IPS-15b (cell line): ENCODE results near the gene PAPSS1.
"Not testable (repeated sequence)": the region's sequence is repeated elsewhere in the genome, so short reads cannot be mapped to it uniquely, and the experiment has no call there.

ENCODE experiments used
- H3K27me3 ChIP-seq: one replicate; pipeline ENCODE4 v1.6.1; 2013; ENCODE audit warnings: low read length; ENCODE audit not compliant: control insufficient read depth, insufficient read depth
- H3K36me3 ChIP-seq: one replicate; pipeline ENCODE4 v1.6.1; 2013; ENCODE audit warnings: low read length; ENCODE audit not compliant: control insufficient read depth, insufficient read depth
- H3K4me1 ChIP-seq: one replicate; pipeline ENCODE4 v1.6.1; 2013; ENCODE audit warnings: mild to moderate bottlenecking, low read length; ENCODE audit not compliant: control insufficient read depth, insufficient read depth
- H3K4me3 ChIP-seq: one replicate; pipeline ENCODE4 v1.5.1; 2013; ENCODE audit warnings: low read depth, low read length
- H3K9ac ChIP-seq: one replicate; pipeline ENCODE4 v1.6.1; 2013; ENCODE audit warnings: low read depth, mild to moderate bottlenecking, low read length
- H3K9me3 ChIP-seq: one replicate; pipeline ENCODE4 v1.6.1; 2013; ENCODE audit warnings: mild to moderate bottlenecking, low read length; ENCODE audit not compliant: control insufficient read depth, insufficient read depth

The PAPSS1 gene

DNA sequence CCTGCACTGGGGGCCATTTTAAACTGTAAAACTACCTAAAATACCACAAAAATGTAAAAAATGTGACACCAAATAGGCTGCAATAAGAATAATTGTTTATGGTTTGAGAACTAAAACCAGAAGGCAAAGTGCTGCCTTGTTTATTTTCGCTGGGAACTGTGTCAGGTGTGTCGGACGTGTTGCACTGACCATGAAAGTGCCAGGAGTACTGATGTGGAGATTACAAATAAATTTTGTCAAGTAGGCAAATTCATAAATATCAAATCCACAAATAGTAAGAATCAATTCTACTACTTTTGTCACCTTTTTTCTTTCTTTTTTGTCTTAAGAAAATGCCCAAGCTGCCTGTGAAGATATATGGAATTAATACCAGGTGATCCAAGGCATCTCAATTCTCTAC, 37.7 kb downstream of the PAPSS1 start:
- H3K36me3 ChIP-seq = peaks cover 9% of the 10 kb centered on the region
- no peak overlapping the region for H3K9ac ChIP-seq
- no peaks in the 10 kb centered on the region for H3K9me3 ChIP-seq
- H3K4me3 ChIP-seq = no peak overlapping the region
- peaks cover 4% of the 10 kb centered on the region for H3K4me1 ChIP-seq
- H3K27me3 ChIP-seq = no peaks in the 10 kb centered on the region

DNA sequence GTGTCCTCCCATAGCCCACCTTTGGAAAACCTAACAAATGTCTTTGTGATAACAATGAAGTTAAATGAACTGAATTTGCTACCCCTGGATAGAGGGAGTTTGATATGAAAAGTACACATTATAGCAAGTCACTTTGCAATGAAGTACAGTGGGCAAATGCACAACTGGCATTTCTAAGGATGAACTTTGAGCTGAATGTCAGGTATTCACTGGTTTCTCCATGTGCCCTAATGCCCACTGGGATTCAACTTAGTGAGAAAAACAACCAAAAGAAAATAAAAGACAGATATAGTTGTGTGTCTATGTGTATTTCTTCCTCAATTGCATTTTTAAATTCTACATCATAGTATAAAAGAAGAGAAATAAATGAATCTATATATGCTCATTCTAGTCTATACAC, 51.0 kb downstream of the PAPSS1 start:
- Histone ChIP-seq H3K36me3 (no peaks in the 10 kb centered on the region), H3K4me1 (no peaks in the 10 kb centered on the region), H3K27me3 (no peaks in the 10 kb centered on the region), H3K9me3 (no peaks in the 10 kb centered on the region), H3K4me3 (no peak overlapping the region), H3K9ac (no peak overlapping the region)

DNA sequence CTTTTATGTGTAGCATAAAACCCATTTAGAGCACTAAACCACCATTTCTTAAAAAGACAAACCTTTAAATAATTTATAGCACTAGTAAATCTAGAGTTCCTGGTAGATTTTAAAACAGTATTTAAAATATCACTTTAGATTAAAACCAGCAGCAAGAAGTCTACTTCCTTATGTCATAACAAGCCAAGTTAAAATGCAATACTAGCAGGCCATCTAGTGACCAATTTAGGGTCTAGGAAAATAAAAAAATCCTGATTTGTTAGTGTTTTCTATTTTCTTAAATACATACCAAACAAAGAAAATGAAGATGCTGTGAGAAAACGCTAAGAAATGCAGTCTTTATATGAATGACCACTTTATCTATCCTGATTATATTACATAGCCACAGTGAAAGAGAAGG, 53.9 kb downstream of the PAPSS1 start:
- no peaks in the 10 kb centered on the region for H3K9me3 ChIP-seq
- H3K4me3 ChIP-seq = no peak overlapping the region
- H3K27me3 ChIP-seq = no peaks in the 10 kb centered on the region
- no peaks in the 10 kb centered on the region for H3K36me3 ChIP-seq
- no peak overlapping the region for H3K9ac ChIP-seq
- no peaks in the 10 kb centered on the region for H3K4me1 ChIP-seq

DNA sequence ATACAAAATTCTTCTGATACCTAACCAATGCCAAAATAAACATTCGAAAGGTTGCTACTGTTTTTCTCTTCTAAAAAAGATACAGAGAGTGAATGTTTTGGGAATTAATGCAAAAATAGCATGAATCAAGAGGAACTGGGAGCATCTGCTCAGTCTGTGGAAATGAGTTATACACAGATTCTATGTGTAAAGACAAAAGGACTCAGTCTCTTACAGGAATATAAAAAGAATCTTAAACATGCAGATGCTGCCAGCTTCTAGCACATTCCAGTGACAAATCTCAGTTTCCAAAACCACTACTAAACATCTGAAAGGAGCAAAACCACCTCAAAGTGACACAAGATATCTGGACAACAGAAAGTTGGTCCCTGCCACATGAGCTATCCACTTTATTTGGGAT, 55.0 kb downstream of the PAPSS1 start:
- Histone ChIP-seq H3K4me3 (no peak overlapping the region), H3K27me3 (no peaks in the 10 kb centered on the region), H3K9ac (no peak overlapping the region)

DNA sequence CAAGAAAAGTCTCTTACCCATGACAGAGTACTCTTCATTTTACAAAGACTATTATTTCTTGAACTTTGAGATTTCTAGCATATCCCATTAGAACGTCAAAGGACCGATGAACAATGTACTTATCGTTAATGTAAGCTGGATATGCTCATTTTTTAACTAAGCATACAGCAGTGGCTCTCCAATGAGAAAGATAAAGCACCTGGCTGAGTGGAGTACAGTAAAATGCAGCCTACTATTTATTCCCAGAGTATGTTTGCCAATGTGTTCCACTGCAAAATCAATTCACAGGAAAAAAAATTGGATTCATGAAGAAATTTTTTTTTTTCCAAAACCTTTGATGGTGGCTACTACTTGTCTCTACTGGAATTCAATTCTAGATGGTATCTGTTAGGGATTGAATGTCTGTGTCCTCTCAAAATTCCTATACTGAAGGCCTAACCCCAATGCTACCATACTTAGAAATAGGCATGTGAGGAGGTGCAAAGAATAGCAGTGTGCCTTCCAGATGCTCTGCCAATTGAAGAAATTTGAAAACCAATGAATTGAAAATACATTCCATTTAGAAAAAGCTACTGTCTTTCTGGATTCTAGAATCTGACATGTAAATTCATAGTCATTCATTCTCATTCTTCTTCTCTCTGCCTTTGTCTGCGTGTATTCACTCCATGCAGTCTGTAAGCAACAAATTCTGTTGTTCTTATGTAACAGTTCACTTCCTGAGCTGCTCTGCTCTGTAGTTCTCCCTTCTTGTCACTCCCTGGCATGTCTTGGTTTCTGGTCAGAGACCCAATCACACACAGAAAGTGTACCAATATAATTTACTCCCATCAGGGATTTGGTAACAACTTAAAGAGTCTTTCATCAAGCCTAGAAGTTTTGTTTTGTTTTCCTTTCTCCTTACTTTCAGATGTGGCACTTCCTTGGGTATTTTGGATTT, 61.4 kb downstream of the PAPSS1 start:
- no peaks in the 10 kb centered on the region for H3K9me3 ChIP-seq
- no peaks in the 10 kb centered on the region for H3K27me3 ChIP-seq
- no peak overlapping the region for H3K9ac ChIP-seq
- no peak overlapping the region for H3K4me3 ChIP-seq
- no peaks in the 10 kb centered on the region for H3K4me1 ChIP-seq
- H3K36me3 ChIP-seq = no peaks in the 10 kb centered on the region

More for the DNA sequence above, 55.0 kb downstream of the PAPSS1 start:
- Histone ChIP-seq H3K9me3 (no peaks in the 10 kb centered on the region), H3K36me3 (no peaks in the 10 kb centered on the region), H3K4me1 (no peaks in the 10 kb centered on the region)

- Histone ChIP-seq H3K36me3 (no peaks in the 10 kb centered on the region), H3K9ac (no peak overlapping the region), H3K9me3 (no peaks in the 10 kb centered on the region), H3K4me1 (no peaks in the 10 kb centered on the region), H3K27me3 (no peaks in the 10 kb centered on the region), H3K4me3 (no peak overlapping the region)
Measured at GRCh38 chr4:107655289-107655688, 64.7 kb downstream of the PAPSS1 start.

- Histone ChIP-seq H3K4me3 (no peak overlapping the region), H3K36me3 (no peaks in the 10 kb centered on the region), H3K9ac (no peak overlapping the region), H3K27me3 (no peaks in the 10 kb centered on the region), H3K9me3 (no peaks in the 10 kb centered on the region), H3K4me1 (peaks cover under 1% of the 10 kb centered on the region)
Measured at GRCh38 chr4:107654694-107655093, 65.3 kb downstream of the PAPSS1 start.

GRCh38 chr4:107651408-107651807, 68.6 kb downstream of the PAPSS1 start:
- H3K36me3 ChIP-seq, H3K27me3 ChIP-seq, H3K9me3 ChIP-seq, H3K4me3 ChIP-seq, H3K9ac ChIP-seq: not testable (repeated sequence)
- H3K4me1 ChIP-seq = peaks cover 13% of the 10 kb centered on the region

GRCh38 chr4:107650251-107650650, 69.8 kb downstream of the PAPSS1 start:
- Histone ChIP-seq H3K36me3 (no peaks in the 10 kb centered on the region), H3K4me3 (no peak overlapping the region), H3K27me3 (no peaks in the 10 kb centered on the region), H3K9ac (no peak overlapping the region), H3K9me3 (no peaks in the 10 kb centered on the region), H3K4me1 (peaks cover 13% of the 10 kb centered on the region)

GRCh38 chr4:107648178-107648991, 71.6 kb downstream of the PAPSS1 start:
- no peak overlapping the region for H3K4me3 ChIP-seq
- no peaks in the 10 kb centered on the region for H3K9me3 ChIP-seq
- H3K4me1 ChIP-seq = peaks cover 13% of the 10 kb centered on the region
- peaks cover 5% of the 10 kb centered on the region for H3K36me3 ChIP-seq
- no peak overlapping the region for H3K9ac ChIP-seq
- no peaks in the 10 kb centered on the region for H3K27me3 ChIP-seq

- Histone ChIP-seq H3K9me3 (no peaks in the 10 kb centered on the region), H3K4me1 (peaks cover 13% of the 10 kb centered on the region), H3K36me3 (peaks cover 5% of the 10 kb centered on the region), H3K9ac (no peak overlapping the region), H3K27me3 (no peaks in the 10 kb centered on the region), H3K4me3 (no peak overlapping the region)
Measured at GRCh38 chr4:107647591-107647990, 72.4 kb downstream of the PAPSS1 start.

- Histone ChIP-seq H3K36me3 (peaks cover 5% of the 10 kb centered on the region), H3K4me3 (no peak overlapping the region), H3K9ac (no peak overlapping the region), H3K27me3 (no peaks in the 10 kb centered on the region), H3K9me3 (no peaks in the 10 kb centered on the region), H3K4me1 (peaks cover 13% of the 10 kb centered on the region)
Measured at GRCh38 chr4:107645604-107646003, 74.4 kb downstream of the PAPSS1 start.
